ENCODE data around the gene CHCHD10.

GRCh38 chr22:23790819-23791737, 23.3 kb upstream of the CHCHD10 start:
- TF ChIP-seq CTCF (IDR thresholded peaks at IDR 0.05) (no peak), EZH2 (IDR thresholded peaks at IDR 0.05; ENCODE audit: borderline replicate concordance, insufficient read depth, low read depth, low read length, poor library complexity, severe bottlenecking) (no peak)
